Tibial nerve (tissue), 4 donors: Measurements from ENCODE around the gene TPBGL. TPM values are rescaled to one million over a fixed set of nuclear protein-coding genes. Genes with fewer than 3 reads are reported as not detected.

Experiments
- DNase-seq, 2 donors: peaks; one replicate each; pipeline ENCODE4 v3.0.0-alpha.2; 2019; ENCODE audit warnings: low spot score in 2 of 2
- H3K27ac ChIP-seq, 4 donors: fragments of 200-600 bp; sonication (generic) in 3 of 4; one replicate each; pipeline ENCODE4 v1.5.1; 2017 to 2019; ENCODE audit warnings: mild to moderate bottlenecking in 1 of 4
- H3K27me3 ChIP-seq, 2 donors: fragments of 200-600 bp; sonication (generic) in 1 of 2; one replicate each; pipeline versions ENCODE4 v1.5.1 to v1.6.0; 2017 to 2019
- H3K36me3 ChIP-seq, 3 donors: fragments of 200-600 bp; sonication (generic); one replicate each; pipeline ENCODE4 v1.5.1; 2018 to 2019
- H3K4me1 ChIP-seq, 4 donors: fragments of 200-600 bp; sonication (generic) in 3 of 4; one replicate each; pipeline ENCODE4 v1.5.1; 2017 to 2019
- H3K4me3 ChIP-seq, 4 donors: fragments of 200-600 bp; sonication (generic) in 3 of 4; one replicate each; pipeline ENCODE4 v1.5.1; 2017 to 2019; ENCODE audit warnings: mild to moderate bottlenecking in 1 of 4, moderate library complexity in 1 of 4
- H3K9me3 ChIP-seq, 4 donors: fragments of 200-600 bp; sonication (generic) in 3 of 4; one replicate each; pipeline ENCODE4 v1.5.1; 2017 to 2019
- CTCF ChIP-seq, 5 experiments: fragments of 200-600 bp in 3 of 5; fragments of 450-650 bp in 2 of 5; sonication (generic) in 3 of 5; IDR thresholded peaks; one replicate each; pipeline ENCODE4 v1.5.1; 2016 to 2019; ENCODE audit warnings: antibody characterized with exemption in 5 of 5, mild to moderate bottlenecking in 3 of 5, moderate library complexity in 2 of 5
- EP300 ChIP-seq, 2 donors: sonication (generic); formaldehyde crosslinking; IDR thresholded peaks; one replicate each; pipeline ENCODE4 v1.6.1; 2017; ENCODE audit warnings: antibody characterized with exemption in 2 of 2, mild to moderate bottlenecking in 1 of 2
- POLR2A ChIP-seq, 2 donors: fragments of 450-650 bp; IDR thresholded peaks; one replicate each; pipeline ENCODE4 v1.6.1; 2017; ENCODE audit warnings: antibody characterized with exemption in 2 of 2, mild to moderate bottlenecking in 2 of 2, moderate library complexity in 2 of 2
- WGBS, 2 donors: methylation state at CpG; one replicate each; pipeline ENCODE4 v1.1.5; 2018; 5-methylcytosine and 5-hydroxymethylcytosine counted together
- total RNA-seq, 4 donors: library from RNA; depleted of rRNA; stranded (reverse); fragments of >200 nt; gene quantifications; one replicate each; pipeline ENCODE4 v1.1.0, GENCODE V29; 2016

Gene TPBGL
- total RNA-seq, 4 donors from 2014 or later: 1.0 to 1.5 (median 1.1) TPM; not detected in 1

- Histone ChIP-seq H3K36me3 (peaks cover 0 to 6% (median 0%) of the 10 kb centered on the region in 3 donors), H3K9me3 (no peaks in the 10 kb centered on the region), H3K27ac (no peak overlapping the region), H3K4me3 (no peak overlapping the region), H3K4me1 (peaks cover 0 to 20% (median 6%) of the 10 kb centered on the region in 4 donors), H3K27me3 (no peaks in the 10 kb centered on the region)
- WGBS, 2 donors: 47 to 53% methylated on average over 10 of the region's 10 CpGs
- DNase-seq: no peak
- TF ChIP-seq EP300 (IDR thresholded peaks at IDR 0.05) (no peak), POLR2A (IDR thresholded peaks at IDR 0.05) (no peak)
Measured at GRCh38 chr11:75260396-75261170, 20.0 kb downstream of the TPBGL start.

DNA sequence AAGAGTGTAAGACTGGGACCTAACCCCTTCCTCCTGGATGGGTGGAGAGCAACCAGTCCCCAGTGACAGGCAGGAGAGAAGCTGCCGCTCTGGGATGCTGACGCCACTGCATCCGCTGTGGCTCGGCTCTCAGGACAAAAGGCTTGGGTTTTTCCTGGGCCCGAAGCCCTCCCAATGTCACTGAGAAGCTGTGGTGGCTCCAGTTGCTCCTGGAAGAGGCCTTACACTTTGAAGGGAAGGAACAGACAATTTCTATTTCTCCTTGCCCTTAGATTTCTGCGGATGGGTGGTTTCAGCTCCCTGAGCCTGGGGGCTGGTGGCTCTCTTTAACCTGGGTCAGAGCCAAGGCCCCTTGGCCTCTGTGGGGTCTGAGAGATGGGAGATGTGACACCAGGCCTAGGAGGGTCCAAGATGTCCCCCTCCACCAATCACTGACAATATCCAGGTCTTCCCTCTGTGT, 21.4 kb downstream of the TPBGL start:
- Histone ChIP-seq H3K9me3 (no peaks in the 10 kb centered on the region), H3K36me3 (peaks cover 0 to 13% (median 0%) of the 10 kb centered on the region in 3 donors), H3K4me3 (no peak overlapping the region), H3K27me3 (no peaks in the 10 kb centered on the region), H3K4me1 (peaks cover 0 to 20% (median 6%) of the 10 kb centered on the region in 4 donors), H3K27ac (no peak overlapping the region)
- WGBS, 2 donors: 71 to 87% methylated on average over 6 of the region's 6 CpGs
- DNase-seq: no peak
- no peak for TF ChIP-seq CTCF (IDR thresholded peaks at IDR 0.05)
- no peak for TF ChIP-seq EP300 (IDR thresholded peaks at IDR 0.05)
- no peak for TF ChIP-seq POLR2A (IDR thresholded peaks at IDR 0.05)

- no peaks in the 10 kb centered on the region for H3K27me3 ChIP-seq
- 82 to 93% methylated on average over 3 to 4 of the region's 4 CpGs for WGBS, 2 donors
- peaks cover 0 to 20% (median 6%) of the 10 kb centered on the region in 4 donors for H3K4me1 ChIP-seq
- H3K36me3 ChIP-seq: peaks cover 0 to 18% (median 0%) of the 10 kb centered on the region in 3 donors
- no peaks in the 10 kb centered on the region for H3K9me3 ChIP-seq
- no peak for DNase-seq
- no peak overlapping the region for H3K27ac ChIP-seq
- H3K4me3 ChIP-seq: no peak overlapping the region
- TF ChIP-seq CTCF (IDR thresholded peaks at IDR 0.05): no peak
- no peak for TF ChIP-seq EP300 (IDR thresholded peaks at IDR 0.05)
- no peak for TF ChIP-seq POLR2A (IDR thresholded peaks at IDR 0.05)
Measured at GRCh38 chr11:75262436-75262835, 21.9 kb downstream of the TPBGL start.

DNA sequence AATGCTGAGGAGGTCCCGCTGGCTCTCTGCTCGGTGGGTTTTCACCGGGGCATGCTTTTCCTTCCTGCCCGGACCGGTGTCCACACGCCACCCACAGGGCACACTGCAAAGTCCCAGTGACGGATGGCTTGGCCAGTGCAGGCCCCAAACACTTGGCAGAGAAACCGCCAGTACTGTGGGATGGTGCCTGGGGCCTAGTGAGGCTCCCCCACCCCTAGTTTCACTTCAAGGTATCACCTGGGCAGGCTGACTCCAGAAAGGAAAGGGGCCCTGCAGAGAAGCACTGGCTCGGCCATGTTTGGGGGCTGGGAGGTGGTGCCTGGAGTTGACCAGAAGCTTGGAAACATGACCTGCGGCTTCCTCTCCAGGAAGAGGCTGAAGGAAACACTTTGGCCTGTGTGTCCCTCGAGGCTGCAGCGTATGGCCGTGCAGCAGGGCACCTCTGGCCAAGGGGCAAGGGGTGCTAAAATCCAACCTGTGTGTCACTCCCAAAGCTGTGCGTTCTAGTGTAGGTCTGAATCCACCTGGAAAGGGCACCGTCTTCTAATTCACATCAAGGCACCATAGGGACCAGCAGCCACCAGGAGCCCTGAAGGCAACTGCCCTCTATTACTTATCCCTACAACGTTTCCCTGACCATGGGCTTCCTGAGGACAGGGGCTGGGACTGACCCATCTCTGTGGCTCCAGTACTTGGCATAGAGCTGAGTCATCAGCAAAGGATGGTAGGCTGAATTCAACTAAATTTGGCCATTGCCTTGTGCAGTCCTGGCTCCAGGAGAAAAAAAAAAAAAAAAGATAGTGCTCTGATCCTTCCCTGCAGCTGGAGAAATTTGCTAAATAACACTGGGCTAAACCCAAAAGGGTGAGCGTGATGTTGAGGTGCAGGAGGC, 22.6 kb downstream of the TPBGL start:
- Histone ChIP-seq H3K36me3 (peaks cover 0 to 19% (median 0%) of the 10 kb centered on the region in 3 donors), H3K27ac (no peak overlapping the region), H3K4me3 (no peak overlapping the region), H3K4me1 (peaks cover 0 to 20% (median 6%) of the 10 kb centered on the region in 4 donors), H3K27me3 (no peaks in the 10 kb centered on the region), H3K9me3 (no peaks in the 10 kb centered on the region)
- WGBS, 2 donors: 66 to 69% methylated on average over 13 to 17 of the region's 17 CpGs
- TF ChIP-seq CTCF (IDR thresholded peaks at IDR 0.05) (no peak), EP300 (IDR thresholded peaks at IDR 0.05) (no peak), POLR2A (IDR thresholded peaks at IDR 0.05) (no peak)
- no peak for DNase-seq

GRCh38 chr11:75263944-75264349, 23.4 kb downstream of the TPBGL start:
- 67 to 75% methylated on average over 4 of the region's 4 CpGs for WGBS, 2 donors
- no peak overlapping the region for H3K4me3 ChIP-seq
- H3K27me3 ChIP-seq: no peaks in the 10 kb centered on the region
- H3K36me3 ChIP-seq: peaks cover 0 to 24% (median 0%) of the 10 kb centered on the region in 3 donors
- peaks cover 0 to 20% (median 6%) of the 10 kb centered on the region in 4 donors for H3K4me1 ChIP-seq
- H3K9me3 ChIP-seq: no peaks in the 10 kb centered on the region
- no peak for DNase-seq
- no peak for TF ChIP-seq POLR2A (IDR thresholded peaks at IDR 0.05)
- no peak for TF ChIP-seq EP300 (IDR thresholded peaks at IDR 0.05)
- no peak for TF ChIP-seq CTCF (IDR thresholded peaks at IDR 0.05)
- H3K27ac ChIP-seq: no peak overlapping the region
